T-helper 17 cell (primary cell): ENCODE results near the gene SLC22A16. TPM values are rescaled to one million over a fixed set of nuclear protein-coding genes. Genes with fewer than 3 reads are reported as not detected.

Experiments used
- total RNA-seq, 4 donors: library from RNA in 2 of 4; stranded (reverse) in 2 of 4; gene quantifications; one replicate each; pipeline ENCODE4 v1.2.3 and lab custom pipeline; 2022 to 2026

Gene SLC22A16
- total RNA-seq, 2 donors from 2014 or later = not detected

Other genes with a start within 250 kb of the SLC22A16 start
- gene METTL24, start 118.3 kb downstream of the SLC22A16 start, total RNA-seq = not detected
- under 1 TPM; 0.12 to 0.21 TPM for gene DDO, start 61.0 kb downstream of the SLC22A16 start, total RNA-seq